K562 (cell line): ENCODE measurements around the gene VEZF1. TPM values are rescaled to one million over a fixed set of nuclear protein-coding genes. Genes with fewer than 3 reads are reported as not detected.

ENCODE experiments used
- CBFA2T2 ChIP-seq: fragments of 450-650 bp; conservative IDR thresholded peaks from 2 replicates; pipeline ENCODE4 v1.6.1; 2017; ENCODE audit warnings: mild to moderate bottlenecking
- CBFA2T3 ChIP-seq: fragments of 450-650 bp; IDR thresholded peaks from 2 replicates; pipeline ENCODE4 v1.6.1; 2017
- CUX1 ChIP-seq: fragments of 200-800 bp; sonication (Bioruptor generic); IDR thresholded peaks from 2 replicates; pipeline ENCODE4 v1.6.1; 2016; ENCODE audit warnings: missing genetic modification characterization, missing compliant biosample characterization
- ZNF639 ChIP-seq, 2 experiments: fragments of 200-800 bp in 1 of 2; sonication (Bioruptor generic) in 1 of 2; sonication (generic) in 1 of 2; formaldehyde crosslinking in 1 of 2; IDR thresholded peaks in 1 of 2; conservative IDR thresholded peaks in 1 of 2; 2 replicates each; pipeline versions ENCODE4 v1.5.0 to v1.6.1; 2016 to 2020; ENCODE audit warnings: missing compliant biosample characterization in 1 of 2, missing genetic modification characterization in 1 of 2, missing genetic modification reagents in 1 of 2
- polyA plus RNA-seq, 8 experiments: library from polyadenylated mRNA; depleted of rRNA in 4 of 8; stranded (reverse) in 5 of 8; unstranded in 3 of 8; fragments of >200 nt; fragmentation: Nextera tagmentation in 2 of 8; fragmentation: Illumina TruSeq in 1 of 8; extraction: Ambion mirVana in 2 of 8; extraction: Trizol in 1 of 8; gene quantifications; 2 replicates each; pipeline versions ENCODE4 v1.2.1 to v1.2.3, GENCODE V29; 2011 to 2014; ENCODE audit warnings: inconsistent platforms in 1 of 8, missing spikeins in 1 of 8
- total RNA-seq, 7 experiments: library from RNA; depleted of rRNA in 6 of 7; stranded (reverse); fragments of >200 nt in 6 of 7; fragmentation: Illumina TruSeq in 2 of 7; extraction: Trizol in 2 of 7; gene quantifications; 2 replicates each; pipeline versions ENCODE4 v1.2.1 to v1.2.3, GENCODE V29; 2011 to 2021; ENCODE audit warnings: low replicate concordance in 1 of 7
- TF ChIP-seq, protein P1 (sequence below), 2 experiments: fragments of 450-650 bp; IDR thresholded peaks; 2 replicates each; pipeline ENCODE4 v1.6.1; 2018; ENCODE audit warnings: mild to moderate bottlenecking in 2 of 2, low read depth in 1 of 2; ENCODE audit not compliant: partially characterized antibody in 2 of 2

The VEZF1 gene
- total and polyA plus RNA-seq, 9 of the 15 experiments (the other 6 are each of a cell fraction or from before 2014, with no cell fraction given): 9.5 to 33.4 (median 22.1) TPM

DNA sequence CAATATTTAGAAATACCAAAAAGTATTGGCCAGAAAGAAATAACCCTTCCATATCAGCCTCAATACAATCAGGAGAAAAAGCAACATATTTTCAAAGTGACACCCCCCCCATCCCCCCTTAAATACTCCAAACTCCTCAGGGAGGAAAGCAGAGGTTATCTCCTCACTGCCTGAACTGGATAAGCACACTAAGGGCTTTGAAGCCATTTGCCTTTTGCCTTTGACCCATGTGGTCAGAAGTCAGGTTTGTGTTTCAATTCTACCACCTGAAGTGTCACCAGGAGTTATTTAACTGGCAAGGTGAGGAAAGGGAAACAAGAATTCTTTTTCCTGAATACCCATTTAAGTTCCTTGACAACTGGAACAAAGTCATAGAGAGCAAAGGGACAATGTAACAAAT, 3.5 kb upstream of the VEZF1 start (continued):
- TF ChIP-seq CUX1 (CRISPR knock-in tag): no peak
- no peak for TF ChIP-seq ZNF639 (CRISPR knock-in tag; conservative IDR thresholded peaks at IDR 0.05 in 1 of 2, IDR thresholded peaks at IDR 0.05 in 1 of 2)
- TF ChIP-seq CBFA2T3: peak; percentile 68
- peak; percentile 23; the same call in 1 of the 2 replicates for TF ChIP-seq CBFA2T2
- TF ChIP-seq, protein P1, sequence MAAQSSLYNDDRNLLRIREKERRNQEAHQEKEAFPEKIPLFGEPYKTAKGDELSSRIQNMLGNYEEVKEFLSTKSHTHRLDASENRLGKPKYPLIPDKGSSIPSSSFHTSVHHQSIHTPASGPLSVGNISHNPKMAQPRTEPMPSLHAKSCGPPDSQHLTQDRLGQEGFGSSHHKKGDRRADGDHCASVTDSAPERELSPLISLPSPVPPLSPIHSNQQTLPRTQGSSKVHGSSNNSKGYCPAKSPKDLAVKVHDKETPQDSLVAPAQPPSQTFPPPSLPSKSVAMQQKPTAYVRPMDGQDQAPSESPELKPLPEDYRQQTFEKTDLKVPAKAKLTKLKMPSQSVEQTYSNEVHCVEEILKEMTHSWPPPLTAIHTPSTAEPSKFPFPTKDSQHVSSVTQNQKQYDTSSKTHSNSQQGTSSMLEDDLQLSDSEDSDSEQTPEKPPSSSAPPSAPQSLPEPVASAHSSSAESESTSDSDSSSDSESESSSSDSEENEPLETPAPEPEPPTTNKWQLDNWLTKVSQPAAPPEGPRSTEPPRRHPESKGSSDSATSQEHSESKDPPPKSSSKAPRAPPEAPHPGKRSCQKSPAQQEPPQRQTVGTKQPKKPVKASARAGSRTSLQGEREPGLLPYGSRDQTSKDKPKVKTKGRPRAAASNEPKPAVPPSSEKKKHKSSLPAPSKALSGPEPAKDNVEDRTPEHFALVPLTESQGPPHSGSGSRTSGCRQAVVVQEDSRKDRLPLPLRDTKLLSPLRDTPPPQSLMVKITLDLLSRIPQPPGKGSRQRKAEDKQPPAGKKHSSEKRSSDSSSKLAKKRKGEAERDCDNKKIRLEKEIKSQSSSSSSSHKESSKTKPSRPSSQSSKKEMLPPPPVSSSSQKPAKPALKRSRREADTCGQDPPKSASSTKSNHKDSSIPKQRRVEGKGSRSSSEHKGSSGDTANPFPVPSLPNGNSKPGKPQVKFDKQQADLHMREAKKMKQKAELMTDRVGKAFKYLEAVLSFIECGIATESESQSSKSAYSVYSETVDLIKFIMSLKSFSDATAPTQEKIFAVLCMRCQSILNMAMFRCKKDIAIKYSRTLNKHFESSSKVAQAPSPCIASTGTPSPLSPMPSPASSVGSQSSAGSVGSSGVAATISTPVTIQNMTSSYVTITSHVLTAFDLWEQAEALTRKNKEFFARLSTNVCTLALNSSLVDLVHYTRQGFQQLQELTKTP (IDR thresholded peaks at IDR 0.05; ENCODE audit: low read depth in 1 of 2, partially characterized antibody in 2 of 2): no peak
